D721Med (cell line): Measurements from ENCODE around the gene MYD88.

Experiments used
- DNase-seq: peaks from one replicate; pipeline ENCODE4 v3.0.0; 2011; ENCODE audit warnings: low spot score; ENCODE audit not compliant: insufficient read length
- FAIRE-seq: peaks from 2 replicates; lab custom pipeline; 2011; peaks lifted over from hg19 to GRCh38; lab: Jason Lieb, UNC
- TF ChIP-seq, protein P1 (sequence below): IDR thresholded peaks from 2 replicates; pipeline ENCODE4 v1.5.1; 2012; ENCODE audit warnings: mild to moderate bottlenecking, control low read depth; ENCODE audit not compliant: insufficient read depth; ENCODE audit errors: missing control alignments

MYD88 gene

DNA sequence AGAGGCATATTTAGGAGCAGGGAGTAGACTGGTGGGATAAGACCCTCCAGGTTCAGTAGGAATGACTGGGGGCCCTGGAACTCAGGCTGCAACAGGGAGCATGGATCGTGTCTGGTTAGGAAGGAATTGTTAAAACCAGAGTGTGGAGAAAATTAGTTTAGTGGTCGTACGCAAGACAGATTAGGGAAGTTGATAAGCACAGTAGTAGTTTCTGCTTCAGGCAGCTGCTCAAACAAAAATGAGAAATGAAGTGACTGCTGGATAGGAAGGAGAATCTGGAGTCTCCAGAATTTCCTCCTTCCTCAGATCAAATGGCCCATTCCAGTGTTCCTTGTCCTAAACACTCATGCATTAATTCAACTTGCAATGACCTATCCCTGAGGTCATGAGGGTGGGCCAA lies 11.2 kb downstream of the MYD88 start:
- no peak for DNase-seq
- TF ChIP-seq, protein P1, sequence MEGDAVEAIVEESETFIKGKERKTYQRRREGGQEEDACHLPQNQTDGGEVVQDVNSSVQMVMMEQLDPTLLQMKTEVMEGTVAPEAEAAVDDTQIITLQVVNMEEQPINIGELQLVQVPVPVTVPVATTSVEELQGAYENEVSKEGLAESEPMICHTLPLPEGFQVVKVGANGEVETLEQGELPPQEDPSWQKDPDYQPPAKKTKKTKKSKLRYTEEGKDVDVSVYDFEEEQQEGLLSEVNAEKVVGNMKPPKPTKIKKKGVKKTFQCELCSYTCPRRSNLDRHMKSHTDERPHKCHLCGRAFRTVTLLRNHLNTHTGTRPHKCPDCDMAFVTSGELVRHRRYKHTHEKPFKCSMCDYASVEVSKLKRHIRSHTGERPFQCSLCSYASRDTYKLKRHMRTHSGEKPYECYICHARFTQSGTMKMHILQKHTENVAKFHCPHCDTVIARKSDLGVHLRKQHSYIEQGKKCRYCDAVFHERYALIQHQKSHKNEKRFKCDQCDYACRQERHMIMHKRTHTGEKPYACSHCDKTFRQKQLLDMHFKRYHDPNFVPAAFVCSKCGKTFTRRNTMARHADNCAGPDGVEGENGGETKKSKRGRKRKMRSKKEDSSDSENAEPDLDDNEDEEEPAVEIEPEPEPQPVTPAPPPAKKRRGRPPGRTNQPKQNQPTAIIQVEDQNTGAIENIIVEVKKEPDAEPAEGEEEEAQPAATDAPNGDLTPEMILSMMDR, result no peak
- no peak for FAIRE-seq

DNA sequence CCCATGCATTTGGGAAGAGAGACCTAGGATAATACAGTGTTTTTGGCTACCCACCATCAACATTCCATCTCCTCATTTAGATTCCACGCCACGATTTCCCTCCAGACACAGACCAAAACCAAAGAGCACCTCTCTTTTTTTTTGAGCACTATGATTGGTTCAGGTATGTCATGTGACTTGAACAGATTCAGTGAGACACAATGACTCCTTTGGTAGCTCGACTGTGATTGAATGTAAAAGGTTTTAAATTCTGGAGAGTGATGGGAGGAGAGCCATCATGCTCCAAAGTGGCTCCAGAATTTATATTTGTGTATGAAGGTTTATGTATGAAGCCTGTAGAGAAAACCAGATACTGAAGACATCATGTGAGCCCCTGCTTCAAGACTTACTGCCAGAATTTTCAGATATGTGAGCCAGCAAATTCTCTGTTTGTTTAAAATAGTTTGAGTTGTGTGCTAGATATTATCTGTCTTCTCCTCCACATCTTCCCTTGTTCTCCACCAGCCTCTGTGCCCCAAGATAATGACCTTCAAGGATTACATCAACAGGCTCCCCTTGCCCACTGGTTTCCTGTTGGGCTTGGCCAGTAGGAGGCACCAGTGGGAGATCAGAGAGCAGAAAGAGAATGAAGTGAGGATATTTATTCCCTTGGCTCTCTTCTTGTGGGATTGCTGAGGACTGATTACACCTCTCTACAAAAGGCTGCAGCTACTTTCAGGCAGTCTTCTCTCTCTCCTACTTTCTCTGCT lies 12.5 kb downstream of the MYD88 start:
- FAIRE-seq (no peak), DNase-seq (no peak)
- TF ChIP-seq, protein P1, result no peak

DNA sequence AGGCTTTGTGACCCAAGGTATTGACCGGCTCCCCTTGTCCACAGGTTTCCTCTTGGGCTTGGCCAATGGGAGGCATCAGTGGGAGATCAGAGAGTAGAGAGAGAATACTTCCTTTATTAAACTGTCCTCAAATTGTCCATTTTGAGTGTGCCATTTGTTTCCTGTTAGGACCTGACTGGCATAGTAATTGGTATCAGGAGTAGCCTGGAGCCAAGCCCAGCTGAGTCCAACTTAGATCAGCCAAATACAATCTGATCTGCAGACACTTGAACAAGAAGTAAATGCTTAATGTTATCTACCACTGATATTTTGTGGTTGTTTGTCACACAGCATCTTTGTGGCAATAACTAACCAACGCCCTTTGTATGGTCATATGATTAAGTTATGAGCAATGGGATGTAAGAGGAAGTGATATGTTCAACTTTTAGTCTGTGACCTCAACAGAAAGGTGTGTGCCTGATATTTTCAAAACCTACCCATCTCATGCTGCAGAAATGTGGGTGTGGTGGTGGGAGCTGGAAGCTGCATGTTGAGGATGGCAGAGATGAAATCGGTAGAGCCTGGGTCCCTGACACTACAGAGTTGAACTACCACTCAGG lies 13.3 kb downstream of the MYD88 start:
- DNase-seq, result no peak
- TF ChIP-seq, protein P1, result no peak
- no peak for FAIRE-seq

DNA sequence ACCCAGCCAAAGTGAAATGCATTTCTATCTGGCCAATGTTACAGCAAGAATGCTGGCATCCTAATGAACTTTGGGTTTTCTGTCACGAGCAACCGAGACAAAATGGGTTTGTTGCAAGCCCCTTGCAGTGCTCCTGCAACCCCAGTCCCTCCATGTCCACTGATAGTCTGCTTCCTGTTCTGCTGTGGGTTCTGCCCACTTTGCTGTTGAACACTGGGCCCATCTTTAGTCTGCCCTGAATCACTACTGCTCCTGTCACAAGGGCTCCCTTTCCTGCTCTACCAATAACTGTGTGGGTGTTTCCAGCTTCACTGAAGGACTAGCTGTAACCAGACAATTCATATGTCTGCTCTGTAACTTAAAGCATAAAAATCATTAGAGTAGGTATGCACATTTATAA lies 14.1 kb downstream of the MYD88 start:
- no peak for FAIRE-seq
- DNase-seq, result no peak
- TF ChIP-seq, protein P1, result no peak

DNA sequence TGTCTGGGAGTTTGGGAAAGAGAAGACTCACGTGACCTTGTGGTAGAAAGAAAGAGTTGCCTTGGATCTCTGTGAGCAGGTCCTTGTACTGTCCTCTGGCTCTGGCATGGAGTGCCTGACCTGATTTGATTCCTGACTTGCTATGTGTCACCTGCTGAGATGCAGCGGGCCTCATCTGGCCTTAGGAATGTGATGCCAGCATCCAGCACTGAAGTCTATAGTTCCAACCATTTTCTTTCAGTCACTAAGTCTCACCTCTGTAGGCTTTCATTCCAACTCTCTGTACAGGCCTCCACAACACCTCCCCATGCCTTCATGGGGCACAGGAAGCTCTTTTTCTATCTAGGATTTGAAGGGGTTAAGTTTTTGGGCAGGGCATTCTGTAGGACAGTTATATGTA lies 14.8 kb downstream of the MYD88 start:
- DNase-seq (no peak), FAIRE-seq (no peak)
- TF ChIP-seq, protein P1, result no peak

DNA sequence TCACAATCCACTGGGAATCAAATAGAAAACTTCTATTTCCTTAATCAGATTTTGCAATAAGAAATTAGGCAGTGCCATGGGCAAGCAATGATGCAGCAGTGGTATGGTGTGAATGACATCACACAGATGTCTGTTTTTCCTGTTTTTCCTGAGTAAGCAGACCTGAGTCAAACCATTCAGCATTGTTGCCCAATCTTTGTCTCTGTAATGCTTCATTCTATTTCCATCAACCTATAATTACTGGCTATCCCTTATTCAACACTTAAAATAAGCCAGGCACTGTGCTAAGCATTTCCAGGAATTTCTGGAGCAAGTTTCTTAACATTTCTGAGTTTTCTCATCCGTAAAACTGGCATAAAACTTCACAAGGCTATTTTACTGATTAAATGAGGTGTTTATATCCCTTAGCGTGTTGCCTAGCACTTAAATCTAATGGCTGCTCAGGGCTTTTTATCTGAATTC lies 15.6 kb downstream of the MYD88 start:
- TF ChIP-seq, protein P1, result no peak
- no peak for FAIRE-seq
- no peak for DNase-seq
